WTC11 (cell line): ENCODE data around the gene DNAH17.

Experiments
- CREB1 ChIP-seq: sonication (generic); formaldehyde crosslinking; IDR thresholded peaks from 2 replicates; pipeline ENCODE4 v1.8.0; 2023; ENCODE audit warnings: mild to moderate bottlenecking, missing genetic modification reagents
- CTCF ChIP-seq: fragments of 200-600 bp; IDR thresholded peaks from 2 replicates; pipeline ENCODE4 v1.8.0; 2022; ENCODE audit warnings: antibody characterized with exemption
- FOXP1 ChIP-seq: sonication (generic); formaldehyde crosslinking; IDR thresholded peaks from 2 replicates; pipeline ENCODE4 v1.8.0; 2022; ENCODE audit warnings: missing genetic modification reagents, mild to moderate bottlenecking, moderate library complexity, borderline replicate concordance
- GRHL2 ChIP-seq: fragments of 250-450 bp; sonication (Bioruptor Pico); IDR thresholded peaks from 2 replicates; pipeline ENCODE4 v1.8.0; 2022; ENCODE audit warnings: mild to moderate bottlenecking, moderate library complexity; ENCODE audit not compliant: insufficient replicate concordance, severe bottlenecking
- NR2C2 ChIP-seq: sonication (generic); formaldehyde crosslinking; IDR thresholded peaks from 2 replicates; pipeline ENCODE4 v1.8.0; 2022; ENCODE audit warnings: mild to moderate bottlenecking, missing genetic modification reagents
- SP1 ChIP-seq: sonication (generic); formaldehyde crosslinking; conservative IDR thresholded peaks from 2 replicates; pipeline ENCODE4 v1.8.1; 2022; ENCODE audit warnings: missing genetic modification reagents
- TCF7 ChIP-seq: sonication (generic); formaldehyde crosslinking; IDR thresholded peaks from 2 replicates; pipeline ENCODE4 v1.8.0; 2022; ENCODE audit warnings: mild to moderate bottlenecking, low read depth, missing genetic modification reagents, moderate library complexity
- TF ChIP-seq, protein P1 (sequence below): sonication (generic); formaldehyde crosslinking; IDR thresholded peaks from 2 replicates; pipeline ENCODE4 v1.8.1; 2023; ENCODE audit warnings: mild to moderate bottlenecking, missing genetic modification reagents, moderate library complexity
- TF ChIP-seq, protein P2 (sequence below): sonication (generic); formaldehyde crosslinking; IDR thresholded peaks from 2 replicates; pipeline ENCODE4 v1.8.1; 2023; ENCODE audit warnings: mild to moderate bottlenecking, missing genetic modification reagents, moderate library complexity
- TF ChIP-seq, protein P3 (sequence below): sonication (generic); formaldehyde crosslinking; IDR thresholded peaks from 2 replicates; pipeline ENCODE4 v1.8.0; 2022; ENCODE audit warnings: mild to moderate bottlenecking, missing genetic modification reagents
- TF ChIP-seq, protein P4 (sequence below): sonication (generic); formaldehyde crosslinking; IDR thresholded peaks from 2 replicates; pipeline ENCODE4 v1.8.1; 2022; ENCODE audit warnings: low read depth, mild to moderate bottlenecking, moderate library complexity, missing genetic modification reagents, borderline replicate concordance

DNA sequence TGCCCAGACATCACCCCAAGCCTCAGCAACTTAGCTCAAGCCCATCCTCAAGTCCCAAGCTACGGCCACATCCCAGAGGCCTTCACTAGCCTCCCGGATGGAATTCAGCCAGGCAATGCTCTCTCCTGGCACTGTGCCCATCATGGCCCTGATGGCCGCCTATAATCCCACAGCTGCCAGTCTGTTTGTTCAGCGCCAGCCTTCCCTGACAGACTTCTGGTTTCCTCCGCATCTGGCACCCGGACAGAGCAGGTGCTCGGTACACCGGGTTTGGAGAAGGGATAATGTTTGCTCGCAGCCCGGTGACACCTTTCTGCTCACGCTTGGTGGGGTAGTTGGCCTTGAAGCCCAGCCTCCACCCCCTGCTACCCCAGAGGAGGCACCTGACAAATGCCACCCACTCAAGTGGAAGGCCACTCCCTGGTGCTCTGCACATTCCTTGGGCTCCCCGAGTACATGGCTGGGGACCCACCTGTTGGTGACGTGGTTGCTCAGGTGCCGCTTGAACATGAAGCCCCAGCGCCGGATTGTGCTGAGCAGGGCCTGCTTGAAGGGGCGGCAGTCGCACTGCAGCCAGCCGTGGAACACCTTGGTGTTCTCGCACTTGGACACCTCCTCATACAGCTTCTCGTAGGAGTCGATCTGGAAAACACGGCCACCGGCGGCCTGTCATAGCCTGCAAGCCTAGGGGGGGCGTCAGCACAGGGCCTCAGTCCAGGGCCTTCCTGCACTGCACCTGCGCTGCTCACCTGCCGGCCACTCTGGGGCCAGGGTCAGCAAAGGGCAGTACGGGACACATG, 47.1 kb downstream of the DNAH17 start:
- TF ChIP-seq FOXP1 (CRISPR knock-in tag) (no peak), CTCF (no peak), GRHL2 (CRISPR knock-in tag) (no peak), NR2C2 (CRISPR knock-in tag) (no peak), CREB1 (no peak), SP1 (CRISPR knock-in tag) (no peak), TCF7 (CRISPR knock-in tag) (no peak)
- TF ChIP-seq, protein P1, sequence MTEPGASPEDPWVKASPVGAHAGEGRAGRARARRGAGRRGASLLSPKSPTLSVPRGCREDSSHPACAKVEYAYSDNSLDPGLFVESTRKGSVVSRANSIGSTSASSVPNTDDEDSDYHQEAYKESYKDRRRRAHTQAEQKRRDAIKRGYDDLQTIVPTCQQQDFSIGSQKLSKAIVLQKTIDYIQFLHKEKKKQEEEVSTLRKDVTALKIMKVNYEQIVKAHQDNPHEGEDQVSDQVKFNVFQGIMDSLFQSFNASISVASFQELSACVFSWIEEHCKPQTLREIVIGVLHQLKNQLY: no peak
- TF ChIP-seq, protein P2, sequence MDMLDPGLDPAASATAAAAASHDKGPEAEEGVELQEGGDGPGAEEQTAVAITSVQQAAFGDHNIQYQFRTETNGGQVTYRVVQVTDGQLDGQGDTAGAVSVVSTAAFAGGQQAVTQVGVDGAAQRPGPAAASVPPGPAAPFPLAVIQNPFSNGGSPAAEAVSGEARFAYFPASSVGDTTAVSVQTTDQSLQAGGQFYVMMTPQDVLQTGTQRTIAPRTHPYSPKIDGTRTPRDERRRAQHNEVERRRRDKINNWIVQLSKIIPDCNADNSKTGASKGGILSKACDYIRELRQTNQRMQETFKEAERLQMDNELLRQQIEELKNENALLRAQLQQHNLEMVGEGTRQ (CRISPR knock-in tag): no peak
- TF ChIP-seq, protein P3, sequence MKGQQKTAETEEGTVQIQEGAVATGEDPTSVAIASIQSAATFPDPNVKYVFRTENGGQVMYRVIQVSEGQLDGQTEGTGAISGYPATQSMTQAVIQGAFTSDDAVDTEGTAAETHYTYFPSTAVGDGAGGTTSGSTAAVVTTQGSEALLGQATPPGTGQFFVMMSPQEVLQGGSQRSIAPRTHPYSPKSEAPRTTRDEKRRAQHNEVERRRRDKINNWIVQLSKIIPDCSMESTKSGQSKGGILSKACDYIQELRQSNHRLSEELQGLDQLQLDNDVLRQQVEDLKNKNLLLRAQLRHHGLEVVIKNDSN: no peak
- TF ChIP-seq, protein P4, sequence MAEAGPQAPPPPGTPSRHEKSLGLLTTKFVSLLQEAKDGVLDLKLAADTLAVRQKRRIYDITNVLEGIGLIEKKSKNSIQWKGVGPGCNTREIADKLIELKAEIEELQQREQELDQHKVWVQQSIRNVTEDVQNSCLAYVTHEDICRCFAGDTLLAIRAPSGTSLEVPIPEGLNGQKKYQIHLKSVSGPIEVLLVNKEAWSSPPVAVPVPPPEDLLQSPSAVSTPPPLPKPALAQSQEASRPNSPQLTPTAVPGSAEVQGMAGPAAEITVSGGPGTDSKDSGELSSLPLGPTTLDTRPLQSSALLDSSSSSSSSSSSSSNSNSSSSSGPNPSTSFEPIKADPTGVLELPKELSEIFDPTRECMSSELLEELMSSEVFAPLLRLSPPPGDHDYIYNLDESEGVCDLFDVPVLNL (CRISPR knock-in tag): no peak
